CD14-positive monocyte (primary cell): ENCODE results near the gene REC8. TPM values are rescaled to one million over a fixed set of nuclear protein-coding genes. Genes with fewer than 3 reads are reported as not detected.

ENCODE experiments used
- DNase-seq, 3 donors: peaks; one replicate each; pipeline ENCODE4 v3.0.0-alpha.2; 2011 to 2022
- H2AFZ ChIP-seq: 2 replicates; pipeline ENCODE4 v1.6.0; 2012; ENCODE audit warnings: mild to moderate bottlenecking, low read depth, low read length, inconsistent platforms; ENCODE audit not compliant: insufficient read depth, poor library complexity, severe bottlenecking
- H3K27ac ChIP-seq, 2 donors: 1 replicate in 1 of 2; 2 replicates in 1 of 2; pipeline ENCODE4 v1.5.1; 2012 to 2013; ENCODE audit warnings: low read length in 2 of 2, control low read depth in 1 of 2, inconsistent platforms in 1 of 2, low read depth in 1 of 2, mild to moderate bottlenecking in 1 of 2
- H3K27me3 ChIP-seq, 2 donors: one replicate each; pipeline versions ENCODE4 v1.6.0 to v1.6.1; 2011 to 2013; ENCODE audit warnings: low read length in 2 of 2; ENCODE audit not compliant: control insufficient read depth in 2 of 2, insufficient read depth in 2 of 2
- H3K36me3 ChIP-seq, 2 donors: replicated peaks in 1 of 2; 1 replicate in 1 of 2; 2 replicates in 1 of 2; pipeline versions ENCODE4 v1.5.1 to v1.6.1; 2012 to 2013; ENCODE audit warnings: low read length in 2 of 2, control low read depth in 1 of 2, inconsistent platforms in 1 of 2, mild to moderate bottlenecking in 1 of 2; ENCODE audit not compliant: insufficient read depth in 2 of 2, control insufficient read depth in 1 of 2
- H3K4me1 ChIP-seq, 2 donors: 1 replicate in 1 of 2; 2 replicates in 1 of 2; pipeline versions ENCODE4 v1.5.1 to v1.6.1; 2012 to 2013; ENCODE audit warnings: low read length in 2 of 2, control low read depth in 1 of 2, inconsistent platforms in 1 of 2, mild to moderate bottlenecking in 1 of 2, moderate library complexity in 1 of 2; ENCODE audit not compliant: insufficient read depth in 2 of 2, control insufficient read depth in 1 of 2
- H3K4me2 ChIP-seq: replicated peaks from 2 replicates; pipeline ENCODE3; 2012; ENCODE audit warnings: low read length, moderate library complexity, mild to moderate bottlenecking; ENCODE audit not compliant: poor library complexity, severe bottlenecking; ENCODE audit errors: extremely low read depth
- H3K4me3 ChIP-seq, 3 experiments: fragments of 200-600 bp in 1 of 3; sonication (generic) in 1 of 3; replicated peaks in 1 of 3; 1 replicate in 2 of 3; 2 replicates in 1 of 3; pipeline ENCODE4 v1.5.1; 2011 to 2013; ENCODE audit warnings: low read length in 3 of 3, mild to moderate bottlenecking in 3 of 3, control low read depth in 2 of 3, low read depth in 2 of 3, inconsistent platforms in 1 of 3, moderate library complexity in 1 of 3
- H3K79me2 ChIP-seq: 2 replicates; pipeline ENCODE4 v1.6.0; 2012; ENCODE audit warnings: mild to moderate bottlenecking, control low read depth, inconsistent platforms, low read length, moderate library complexity; ENCODE audit not compliant: insufficient read depth
- H3K9ac ChIP-seq: 2 replicates; pipeline ENCODE4 v1.6.0; 2017; ENCODE audit warnings: low read length, mild to moderate bottlenecking; ENCODE audit not compliant: insufficient read depth, poor library complexity, severe bottlenecking
- H3K9me3 ChIP-seq, 2 donors: replicated peaks in 1 of 2; 1 replicate in 1 of 2; 2 replicates in 1 of 2; pipeline versions ENCODE4 v1.5.1 to v1.6.1; 2012 to 2013; ENCODE audit warnings: low read length in 2 of 2, control low read depth in 1 of 2; ENCODE audit not compliant: control insufficient read depth in 1 of 2, insufficient read depth in 1 of 2
- H4K20me1 ChIP-seq: 2 replicates; pipeline ENCODE4 v1.6.0; 2012; ENCODE audit warnings: mild to moderate bottlenecking, low read length, control low read depth, moderate library complexity; ENCODE audit not compliant: insufficient read depth
- H3K27ac Mint-ChIP-seq, 7 donors: one replicate each; pipeline ENCODE4 v1.8.0; 2020; ENCODE audit warnings: mild to moderate bottlenecking in 7 of 7, mixed read lengths in 7 of 7, moderate library complexity in 6 of 7, inconsistent platforms in 2 of 7
- H3K27me3 Mint-ChIP-seq, 3 donors: one replicate each; pipeline ENCODE4 v1.8.0; 2021 to 2022; ENCODE audit warnings: low read depth in 3 of 3, mild to moderate bottlenecking in 3 of 3, mixed read lengths in 3 of 3, moderate library complexity in 3 of 3, inconsistent platforms in 1 of 3
- H3K36me3 Mint-ChIP-seq, 2 donors: one replicate each; pipeline ENCODE4 v1.8.0; 2020; ENCODE audit warnings: mixed read lengths in 2 of 2, inconsistent platforms in 1 of 2, mild to moderate bottlenecking in 1 of 2
- H3K4me1 Mint-ChIP-seq: one replicate; pipeline ENCODE4 v1.8.0; 2020; ENCODE audit warnings: mild to moderate bottlenecking, mixed read lengths
- H3K4me3 Mint-ChIP-seq, 2 donors: one replicate each; pipeline ENCODE4 v1.8.0; 2020; ENCODE audit warnings: mild to moderate bottlenecking in 2 of 2, mixed read lengths in 2 of 2, moderate library complexity in 1 of 2
- H3K9me3 Mint-ChIP-seq, 7 donors: one replicate each; pipeline ENCODE4 v1.8.0; 2020 to 2022; ENCODE audit warnings: mixed read lengths in 7 of 7, mild to moderate bottlenecking in 6 of 7, moderate library complexity in 6 of 7, inconsistent platforms in 2 of 7
- CTCF ChIP-seq: fragments of 200-600 bp; IDR thresholded peaks from one replicate; pipeline ENCODE4 v1.8.0; 2022; ENCODE audit warnings: antibody characterized with exemption, mild to moderate bottlenecking
- WGBS: methylation state at CpG from one replicate; pipeline ENCODE4 v1.1.5; 2013; ENCODE audit warnings: missing lambda C conversion rate; ENCODE audit not compliant: insufficient coverage; 5-methylcytosine and 5-hydroxymethylcytosine counted together
- intact Hi-C, 2 donors: fragments of 100-400 bp; cut with micrococcal nuclease; formaldehyde crosslinking; loops; one replicate each; pipeline versions ENCODE4 v1.15.0 to v1.15.1; 2023
- polyA plus RNA-seq, 3 donors: library from polyadenylated mRNA; depleted of rRNA in 1 of 3; unstranded in 2 of 3; stranded (reverse) in 1 of 3; fragments of 300-500 nt in 2 of 3; fragments of >200 nt in 1 of 3; fragmentation: Illumina TruSeq in 2 of 3; gene quantifications; 1 replicate in 2 of 3; 2 replicates in 1 of 3; pipeline ENCODE4 v1.2.3, GENCODE V29; 2012 to 2021

Gene REC8
- polyA plus RNA-seq, 3 donors: 1.4 to 46.4 (median 2.3) TPM

DNA sequence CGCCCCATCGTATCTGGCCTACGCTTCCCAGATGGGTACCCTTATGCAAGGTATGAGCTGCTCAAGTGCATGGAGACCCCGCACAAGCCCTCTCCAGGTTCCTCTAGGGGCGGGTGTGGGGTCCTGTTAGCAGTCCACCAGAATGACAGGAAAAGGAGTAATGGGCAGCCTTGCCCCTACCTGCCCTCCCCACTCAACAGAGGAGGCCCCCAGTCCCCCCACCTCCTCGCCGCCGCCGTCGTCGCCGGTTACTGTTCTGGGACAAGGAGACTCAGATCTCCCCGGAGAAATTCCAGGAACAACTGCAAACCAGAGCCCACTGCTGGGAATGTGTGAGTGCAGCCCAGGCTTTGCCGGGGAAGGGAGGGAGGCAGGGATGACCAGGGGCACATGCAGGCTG, 6.0 kb downstream of the REC8 start:
- H3K27ac ChIP-seq: no peak overlapping the region
- Mint-ChIP-seq H3K36me3 (peaks cover 80 to 98% of the 10 kb centered on the region in 2 donors), H3K27ac (no peak overlapping the region), H3K4me3 (no peak overlapping the region), H3K4me1 (no peaks in the 10 kb centered on the region), H3K9me3 (no peaks in the 10 kb centered on the region), H3K27me3 (peaks cover 0 to 4% (median 2%) of the 10 kb centered on the region in 3 donors)
- no peak for TF ChIP-seq CTCF
- H3K79me2 ChIP-seq: no peaks in the 10 kb centered on the region
- intact Hi-C loops: no loop called here
- peaks cover 5% of the 10 kb centered on the region for H4K20me1 ChIP-seq
- H3K4me1 ChIP-seq: no peaks in the 10 kb centered on the region
- no peaks in the 10 kb centered on the region for H3K27me3 ChIP-seq
- no peak overlapping the region for H3K4me3 ChIP-seq
- no peak overlapping the region for H2AFZ ChIP-seq
- H3K9ac ChIP-seq: no peak overlapping the region
- H3K9me3 ChIP-seq: no peaks in the 10 kb centered on the region
- no peak for DNase-seq
- 100% methylated on average over 10 of the region's 14 CpGs for WGBS
- no peak overlapping the region for H3K4me2 ChIP-seq
- peaks cover 73 to 90% of the 10 kb centered on the region in 2 donors for H3K36me3 ChIP-seq

GRCh38 chr14:24178399-24179178, 6.7 kb downstream of the REC8 start:
- Histone ChIP-seq H3K9ac (no peak overlapping the region), H4K20me1 (no peaks in the 10 kb centered on the region), H3K4me3 (no peak overlapping the region), H3K4me1 (no peaks in the 10 kb centered on the region), H3K9me3 (no peaks in the 10 kb centered on the region), H3K36me3 (peaks cover 75 to 91% of the 10 kb centered on the region in 2 donors), H2AFZ (no peak overlapping the region), H3K79me2 (no peaks in the 10 kb centered on the region), H3K4me2 (no peak overlapping the region), H3K27ac (no peak overlapping the region), H3K27me3 (no peaks in the 10 kb centered on the region)
- H3K27ac Mint-ChIP-seq: peak overlapping the region in 2 of 7 donors; percentile 47 to 50
- intact Hi-C loops: no loop called here
- peaks cover 79 to 98% of the 10 kb centered on the region in 2 donors for H3K36me3 Mint-ChIP-seq
- H3K4me1 Mint-ChIP-seq: no peaks in the 10 kb centered on the region
- H3K27me3 Mint-ChIP-seq: peaks cover 0 to 2% (median 0%) of the 10 kb centered on the region in 3 donors
- H3K4me3 Mint-ChIP-seq: no peak overlapping the region
- H3K9me3 Mint-ChIP-seq: no peaks in the 10 kb centered on the region
- TF ChIP-seq CTCF: no peak
- no peak for DNase-seq
- WGBS: no CpG with 5 or more reads among the region's 12 CpGs
